Kidney (tissue), 14 donors: ENCODE data around the gene ARAP2. TPM values are rescaled to one million over a fixed set of nuclear protein-coding genes. Genes with fewer than 3 reads are reported as not detected.

Experiments used
- DNase-seq, 5 donors: peaks; one replicate each; pipeline ENCODE4 v3.0.0-alpha.2; 2013 to 2020
- FAIRE-seq: peaks from 2 replicates; lab custom pipeline; 2012; peaks lifted over from hg19 to GRCh38; lab: Jason Lieb, UNC
- H3K27ac ChIP-seq, 2 donors: one replicate each; pipeline ENCODE4 v1.7.0; 2013; ENCODE audit warnings: low read depth in 2 of 2, low read length in 2 of 2, inconsistent platforms in 1 of 2
- H3K27me3 ChIP-seq: one replicate; pipeline ENCODE4 v1.7.1; 2013; ENCODE audit warnings: low read length, inconsistent platforms; ENCODE audit not compliant: control insufficient read depth, insufficient read depth
- H3K36me3 ChIP-seq, 3 donors: one replicate each; pipeline versions ENCODE4 v1.7.0 to v1.7.1; 2013; ENCODE audit warnings: low read length in 3 of 3, control low read depth in 1 of 3, inconsistent platforms in 1 of 3; ENCODE audit not compliant: insufficient read depth in 3 of 3, control insufficient read depth in 2 of 3
- H3K4me1 ChIP-seq, 3 donors: one replicate each; pipeline versions ENCODE4 v1.7.0 to v1.7.1; 2013; ENCODE audit warnings: low read length in 3 of 3, inconsistent platforms in 1 of 3, low read depth in 1 of 3; ENCODE audit not compliant: control insufficient read depth in 2 of 3, insufficient read depth in 2 of 3
- H3K4me3 ChIP-seq, 3 donors: one replicate each; pipeline versions ENCODE4 v1.7.0 to v1.8.1; 2013; ENCODE audit warnings: low read length in 3 of 3, control low read depth in 1 of 3, inconsistent platforms in 1 of 3
- H3K9ac ChIP-seq, 3 donors: one replicate each; pipeline versions ENCODE4 v1.7.0 to v1.7.1; 2013; ENCODE audit warnings: low read length in 3 of 3, control low read depth in 1 of 3, inconsistent platforms in 1 of 3
- H3K9me3 ChIP-seq, 3 donors: one replicate each; pipeline versions ENCODE4 v1.7.0 to v1.7.1; 2013; ENCODE audit warnings: low read length in 3 of 3, control low read depth in 1 of 3, inconsistent platforms in 1 of 3; ENCODE audit not compliant: control insufficient read depth in 2 of 3, insufficient read depth in 1 of 3
- intact Hi-C: fragments of 100-400 bp; cut with DNase I; formaldehyde crosslinking; loops from one replicate; pipeline ENCODE4 v1.11.1; 2022
- polyA plus RNA-seq: library from polyadenylated mRNA; stranded (reverse); fragments of 350-450 nt; fragmentation: Illumina TruSeq; extraction: RNeasy Lipid Tissue Mini Kit (QIAGEN cat#74804); gene quantifications from one replicate; pipeline ENCODE4 v1.2.3, GENCODE V29; 2014; ENCODE audit warnings: low read depth, low replicate concordance; ENCODE audit not compliant: insufficient read depth
- total RNA-seq: library from RNA; stranded (reverse); fragmentation: NEBNext Ultra II Directional; extraction: Animal tissue kit (Norgen Biotek cat#: 25700); gene quantifications from one replicate; pipeline ENCODE4 v1.2.1, GENCODE V29; 2021
- TF ChIP-seq, protein P1 (sequence below): IDR thresholded peaks from 3 replicates; pipeline ENCODE4 v1.5.1; 2012; ENCODE audit warnings: mild to moderate bottlenecking, moderate library complexity, borderline replicate concordance; ENCODE audit not compliant: insufficient read depth; ENCODE audit errors: extremely low read depth
- donor health status: control.
- donor health status: control.
- donor health status: control.
- donor health status: control.
- donor health status: control.
- donor health status: DM: yes; HTN: yes; CAD: no.
- donor health status: Normal renal cell carcinoma (clear cell type).

The ARAP2 gene
- total and polyA plus RNA-seq, 2 donors from 2014 or later, result 3.1 to 33.5 TPM

DNA sequence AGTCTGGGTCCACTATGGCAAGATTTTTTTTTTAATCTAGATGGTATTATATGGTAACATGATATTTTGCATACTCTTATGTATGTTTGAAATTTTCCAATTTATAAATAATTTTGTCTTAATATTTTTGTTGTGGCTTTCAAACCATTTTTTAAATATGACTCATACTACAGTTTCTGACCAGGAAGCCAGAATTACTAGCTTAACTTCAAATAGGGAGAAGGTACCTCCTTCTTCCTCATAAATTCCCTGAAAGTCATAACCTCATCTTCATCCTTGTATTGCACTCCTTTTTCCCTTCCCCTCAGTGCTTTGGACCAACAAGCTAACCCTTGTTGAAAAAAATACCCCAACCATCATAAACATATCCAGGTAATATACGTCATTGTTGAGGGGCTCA, 21.6 kb downstream of the ARAP2 start:
- Histone ChIP-seq H3K4me3 (no peak overlapping the region), H3K4me1 (peaks cover 0 to 2% (median 0%) of the 10 kb centered on the region in 3 donors), H3K27me3 (no peaks in the 10 kb centered on the region), H3K36me3 (no peaks in the 10 kb centered on the region), H3K9ac (no peak overlapping the region), H3K9me3 (no peaks in the 10 kb centered on the region), H3K27ac (no peak overlapping the region)
- intact Hi-C loops, result no loop called here
- no peak for DNase-seq
- FAIRE-seq, result no peak
- TF ChIP-seq, protein P1, sequence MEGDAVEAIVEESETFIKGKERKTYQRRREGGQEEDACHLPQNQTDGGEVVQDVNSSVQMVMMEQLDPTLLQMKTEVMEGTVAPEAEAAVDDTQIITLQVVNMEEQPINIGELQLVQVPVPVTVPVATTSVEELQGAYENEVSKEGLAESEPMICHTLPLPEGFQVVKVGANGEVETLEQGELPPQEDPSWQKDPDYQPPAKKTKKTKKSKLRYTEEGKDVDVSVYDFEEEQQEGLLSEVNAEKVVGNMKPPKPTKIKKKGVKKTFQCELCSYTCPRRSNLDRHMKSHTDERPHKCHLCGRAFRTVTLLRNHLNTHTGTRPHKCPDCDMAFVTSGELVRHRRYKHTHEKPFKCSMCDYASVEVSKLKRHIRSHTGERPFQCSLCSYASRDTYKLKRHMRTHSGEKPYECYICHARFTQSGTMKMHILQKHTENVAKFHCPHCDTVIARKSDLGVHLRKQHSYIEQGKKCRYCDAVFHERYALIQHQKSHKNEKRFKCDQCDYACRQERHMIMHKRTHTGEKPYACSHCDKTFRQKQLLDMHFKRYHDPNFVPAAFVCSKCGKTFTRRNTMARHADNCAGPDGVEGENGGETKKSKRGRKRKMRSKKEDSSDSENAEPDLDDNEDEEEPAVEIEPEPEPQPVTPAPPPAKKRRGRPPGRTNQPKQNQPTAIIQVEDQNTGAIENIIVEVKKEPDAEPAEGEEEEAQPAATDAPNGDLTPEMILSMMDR, result no peak

DNA sequence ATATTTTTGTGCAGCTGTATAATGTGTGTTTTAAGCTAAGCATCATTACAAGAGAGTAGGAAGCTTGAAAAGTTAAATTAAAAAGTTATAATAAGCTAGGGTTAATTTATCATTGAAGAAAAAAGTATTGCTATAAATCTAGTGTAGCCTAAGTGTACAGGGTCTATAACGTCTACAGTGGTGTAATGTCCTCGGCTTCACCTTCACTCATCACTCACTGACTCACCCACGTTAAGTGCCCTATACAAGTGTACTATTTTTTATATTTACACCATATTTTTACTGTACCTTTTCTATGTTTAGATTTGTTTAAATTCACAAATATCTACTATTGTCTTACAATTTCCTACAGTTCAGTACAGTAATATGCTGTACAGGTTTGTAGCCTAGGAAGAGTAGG, 23.5 kb downstream of the ARAP2 start:
- no peak for FAIRE-seq

DNA sequence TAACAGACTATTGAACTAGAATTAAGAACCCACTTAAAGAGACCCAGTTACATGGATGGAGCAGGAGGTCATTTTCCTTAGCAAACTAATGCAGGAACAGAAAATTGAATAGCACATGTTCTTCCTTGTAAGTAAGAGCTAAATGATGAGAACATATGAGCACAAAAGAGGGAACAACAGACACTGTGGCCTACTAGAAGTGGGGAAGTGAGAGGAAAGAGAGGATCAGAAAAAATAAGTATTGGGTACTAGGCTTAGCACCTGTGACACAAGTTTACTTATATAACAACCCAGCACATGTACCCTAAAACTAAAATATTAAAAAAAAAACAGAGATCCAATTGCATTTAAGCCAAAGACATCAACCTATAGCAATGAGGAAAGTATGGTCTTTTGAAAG, 26.2 kb downstream of the ARAP2 start:
- intact Hi-C loops, result no loop called here
- H3K27me3 ChIP-seq, result no peaks in the 10 kb centered on the region
- H3K27ac ChIP-seq, result no peak overlapping the region
- H3K9me3 ChIP-seq, result no peaks in the 10 kb centered on the region
- no peak overlapping the region for H3K9ac ChIP-seq
- DNase-seq, result no peak
- TF ChIP-seq, protein P1, result no peak
- no peaks in the 10 kb centered on the region for H3K36me3 ChIP-seq
- FAIRE-seq, result no peak
- no peaks in the 10 kb centered on the region for H3K4me1 ChIP-seq
- no peak overlapping the region for H3K4me3 ChIP-seq

More for the DNA sequence above, 23.5 kb downstream of the ARAP2 start:
- Histone ChIP-seq H3K36me3 (no peaks in the 10 kb centered on the region), H3K4me3 (no peak overlapping the region), H3K27me3 (no peaks in the 10 kb centered on the region), H3K27ac (no peak overlapping the region), H3K9ac (no peak overlapping the region), H3K9me3 (no peaks in the 10 kb centered on the region), H3K4me1 (peaks cover 0 to 2% (median 0%) of the 10 kb centered on the region in 3 donors)
- TF ChIP-seq, protein P1, result no peak
- no peak for DNase-seq
- intact Hi-C loops, result no loop called here

DNA sequence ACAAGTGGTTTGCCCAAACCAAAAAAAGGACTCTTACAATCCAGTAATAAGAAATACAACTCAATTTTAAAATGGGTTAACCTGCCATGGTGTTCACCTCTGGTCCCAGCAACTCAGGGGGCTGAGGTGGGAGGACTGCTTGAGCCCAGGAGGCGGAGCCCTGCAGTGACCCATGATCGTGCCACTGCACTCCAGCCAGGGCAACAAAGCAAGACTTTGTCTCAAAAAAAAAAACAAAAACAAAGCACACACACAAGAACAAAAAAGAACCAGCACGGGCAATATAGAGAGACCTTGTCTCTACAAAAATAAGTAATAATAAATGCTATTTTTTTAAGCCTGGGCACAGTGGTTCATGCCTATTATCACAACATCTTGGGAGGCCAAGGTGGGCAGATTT, 28.7 kb downstream of the ARAP2 start:
- Histone ChIP-seq H3K9me3 (no peaks in the 10 kb centered on the region), H3K36me3 (no peaks in the 10 kb centered on the region), H3K4me3 (no peak overlapping the region), H3K9ac (no peak overlapping the region), H3K27ac (no peak overlapping the region), H3K27me3 (no peaks in the 10 kb centered on the region), H3K4me1 (no peaks in the 10 kb centered on the region)
- DNase-seq, result no peak
- TF ChIP-seq, protein P1, result no peak
- intact Hi-C loops, result no loop called here
- no peak for FAIRE-seq
